Spleen (tissue), 11 donors: ENCODE measurements around the gene PSORS1C2. TPM values are rescaled to one million over a fixed set of nuclear protein-coding genes. Genes with fewer than 3 reads are reported as not detected.

Experiments used
- DNase-seq: peaks from one replicate; pipeline ENCODE4 v3.0.0-alpha.2; 2020
- H3K27ac ChIP-seq, 8 donors: fragments of 200-600 bp; sonication (generic) in 7 of 8; 1 replicate in 4 of 8; 2 replicates in 4 of 8; pipeline versions ENCODE4 v1.5.0 to v1.8.0; 2016 to 2021; ENCODE audit warnings: inconsistent platforms in 4 of 8, mild to moderate bottlenecking in 4 of 8, moderate library complexity in 1 of 8
- H3K27me3 ChIP-seq, 7 donors: fragments of 200-600 bp; sonication (generic) in 6 of 7; replicated peaks in 1 of 7; 1 replicate in 4 of 7; 2 replicates in 3 of 7; pipeline versions ENCODE4 v1.5.0 to v1.8.0; 2016 to 2021; ENCODE audit warnings: inconsistent platforms in 3 of 7, mild to moderate bottlenecking in 1 of 7
- H3K36me3 ChIP-seq, 6 donors: fragments of 200-600 bp; sonication (generic) in 5 of 6; 1 replicate in 4 of 6; 2 replicates in 2 of 6; pipeline versions ENCODE4 v1.5.0 to v1.8.0; 2016 to 2021; ENCODE audit warnings: inconsistent platforms in 2 of 6
- H3K4me1 ChIP-seq, 6 donors: fragments of 200-600 bp; sonication (generic) in 5 of 6; 1 replicate in 3 of 6; 2 replicates in 3 of 6; pipeline versions ENCODE4 v1.5.0 to v1.8.0; 2016 to 2021; ENCODE audit warnings: inconsistent platforms in 3 of 6
- H3K4me3 ChIP-seq, 8 donors: fragments of 200-600 bp; sonication (generic) in 7 of 8; 1 replicate in 4 of 8; 2 replicates in 4 of 8; pipeline versions ENCODE4 v1.5.0 to v1.8.0; 2016 to 2021; ENCODE audit warnings: inconsistent platforms in 4 of 8, mild to moderate bottlenecking in 4 of 8, moderate library complexity in 2 of 8
- H3K9me3 ChIP-seq, 8 donors: fragments of 200-600 bp; sonication (generic) in 7 of 8; 1 replicate in 4 of 8; 2 replicates in 4 of 8; pipeline versions ENCODE4 v1.5.0 to v1.8.0; 2016 to 2021; ENCODE audit warnings: inconsistent platforms in 4 of 8
- CTCF ChIP-seq, 11 experiments: fragments of 200-600 bp in 7 of 11; fragments of 450-650 bp in 4 of 11; sonication (generic) in 4 of 11; IDR thresholded peaks in 8 of 11; conservative IDR thresholded peaks in 3 of 11; 1 replicate in 7 of 11; 2 replicates in 4 of 11; pipeline versions ENCODE4 v1.4.0 to v1.8.0; 2016 to 2021; ENCODE audit warnings: antibody characterized with exemption in 11 of 11, inconsistent platforms in 4 of 11, mild to moderate bottlenecking in 1 of 11
- POLR2A ChIP-seq, 3 donors: fragments of 450-650 bp; IDR thresholded peaks; one replicate each; pipeline ENCODE4 v1.5.1; 2017; ENCODE audit warnings: antibody characterized with exemption in 3 of 3, mild to moderate bottlenecking in 1 of 3
- POLR2AphosphoS5 ChIP-seq, 3 donors: sonication (generic); formaldehyde crosslinking; IDR thresholded peaks; one replicate each; pipeline ENCODE4 v1.5.1; 2017; ENCODE audit warnings: antibody characterized with exemption in 3 of 3
- WGBS, 5 donors: extraction: QIAGEN DNeasy Blood & Tissue Kit in 3 of 5; methylation state at CpG; one replicate each; pipeline versions ENCODE4 v1.1.5 to v1.1.7; 2013 to 2018; 5-methylcytosine and 5-hydroxymethylcytosine counted together
- intact Hi-C: fragments of 100-400 bp; cut with DNase I; formaldehyde crosslinking; loops from one replicate; pipeline ENCODE4 v1.15.0; 2023; ENCODE audit warnings: low total_unique reads
- polyA plus RNA-seq, 3 donors: library from polyadenylated mRNA; stranded (reverse); fragments of 200-250 nt; gene quantifications; one replicate each; pipeline ENCODE4 v1.2.1, GENCODE V29; 2013
- total RNA-seq, 7 donors: library from RNA; depleted of rRNA in 3 of 7; stranded (reverse); fragments of >200 nt in 3 of 7; fragmentation: NEBNext Ultra II Directional in 4 of 7; extraction: Animal tissue kit (Norgen Biotek cat#: 25700) in 4 of 7; gene quantifications; one replicate each; pipeline versions ENCODE4 v1.1.0 to v1.2.1, GENCODE V29; 2016 to 2021
- donor health status: healthy with polysubstance abuse.
- donor health status: DM: no; HTN: no; CAD: no; lungs with moderate emphysema.
- donor health status: DM: no; HTN: no; CAD: no.
- donor health status: Bipolar disorder and iron deficiency.
- donor health status: healthy.
- donor health status: DM: no; HTN: no; CAD: no.
- donor health status: DM: yes; HTN: yes; CAD: no.

PSORS1C2 gene
- total and polyA plus RNA-seq, 10 donors, result not detected

GRCh38 chr6:31145386-31145785 lies 6.5 kb upstream of the PSORS1C2 start:
- intact Hi-C loops, result no loop called here

GRCh38 chr6:31144970-31145340 lies 6.1 kb upstream of the PSORS1C2 start:
- intact Hi-C loops, result no loop called here
- 75 to 85% (median 83%) methylated on average over 10 to 11 of the region's 11 CpGs for WGBS, 5 donors
- TF ChIP-seq POLR2A (IDR thresholded peaks at IDR 0.05) (no peak), CTCF (IDR thresholded peaks at IDR 0.05 in 8 of 11, conservative IDR thresholded peaks at IDR 0.05 in 3 of 11) (no peak), POLR2AphosphoS5 (IDR thresholded peaks at IDR 0.05) (no peak)

More at GRCh38 chr6:31145386-31145785, 6.5 kb upstream of the PSORS1C2 start:
- Histone ChIP-seq H3K36me3 (peaks cover 0 to 70% (median 20%) of the 10 kb centered on the region in 6 donors), H3K9me3 (no peaks in the 10 kb centered on the region), H3K27ac (no peak overlapping the region), H3K4me3 (no peak overlapping the region), H3K4me1 (peaks cover 0 to 12% (median 0%) of the 10 kb centered on the region in 6 donors), H3K27me3 (no peaks in the 10 kb centered on the region)
- no peak for DNase-seq
- 93 to 96% (median 95%) methylated on average over 10 of the region's 10 CpGs for WGBS, 5 donors
- no peak for TF ChIP-seq POLR2AphosphoS5 (IDR thresholded peaks at IDR 0.05)
- TF ChIP-seq POLR2A (IDR thresholded peaks at IDR 0.05), result no peak

GRCh38 chr6:31144296-31144969 lies 5.6 kb upstream of the PSORS1C2 start:
- TF ChIP-seq POLR2AphosphoS5 (IDR thresholded peaks at IDR 0.05) (no peak), POLR2A (IDR thresholded peaks at IDR 0.05) (no peak), CTCF (IDR thresholded peaks at IDR 0.05 in 8 of 11, conservative IDR thresholded peaks at IDR 0.05 in 3 of 11) (no peak)
- intact Hi-C loops, result no loop called here
- no peak overlapping the region for H3K27ac ChIP-seq
- H3K27me3 ChIP-seq, result no peaks in the 10 kb centered on the region
- H3K36me3 ChIP-seq, result peaks cover 0 to 61% (median 11%) of the 10 kb centered on the region in 6 donors
- H3K9me3 ChIP-seq, result no peaks in the 10 kb centered on the region
- WGBS, 5 donors, result 85 to 92% (median 89%) methylated on average over 16 to 18 of the region's 18 CpGs
- no peak for DNase-seq
- no peak overlapping the region for H3K4me3 ChIP-seq
- H3K4me1 ChIP-seq, result peaks cover 0 to 15% (median 0%) of the 10 kb centered on the region in 6 donors

More at GRCh38 chr6:31144970-31145340, 6.1 kb upstream of the PSORS1C2 start:
- no peak for DNase-seq
- Histone ChIP-seq H3K36me3 (peaks cover 0 to 66% (median 16%) of the 10 kb centered on the region in 6 donors), H3K27ac (no peak overlapping the region), H3K4me1 (peaks cover 0 to 12% (median 0%) of the 10 kb centered on the region in 6 donors), H3K4me3 (no peak overlapping the region), H3K9me3 (no peaks in the 10 kb centered on the region), H3K27me3 (no peaks in the 10 kb centered on the region)

- TF ChIP-seq POLR2A (IDR thresholded peaks at IDR 0.05) (no peak), CTCF (IDR thresholded peaks at IDR 0.05 in 8 of 11, conservative IDR thresholded peaks at IDR 0.05 in 3 of 11) (no peak), POLR2AphosphoS5 (IDR thresholded peaks at IDR 0.05) (no peak)
- H3K27me3 ChIP-seq, result no peaks in the 10 kb centered on the region
- peaks cover 0 to 20% (median 0%) of the 10 kb centered on the region in 6 donors for H3K4me1 ChIP-seq
- 52 to 82% (median 70%) methylated on average over 11 of the region's 11 CpGs for WGBS, 5 donors
- no peak overlapping the region for H3K4me3 ChIP-seq
- H3K9me3 ChIP-seq, result no peaks in the 10 kb centered on the region
- intact Hi-C loops, result no loop called here
- H3K36me3 ChIP-seq, result peaks cover 0 to 52% (median 11%) of the 10 kb centered on the region in 6 donors
- no peak for DNase-seq
- H3K27ac ChIP-seq, result peak overlapping the region in 1 of 8 donors; percentile 16
These were observed 4.3 kb upstream of the PSORS1C2 start for GRCh38 chr6:31143148-31143547.
